DMS79 treated with DMSO at 0.1 percent for 48 hours (cell line): Measurements from ENCODE around the gene TRPC4.
"Not testable (repeated sequence)": the region's sequence is repeated elsewhere in the genome, so short reads cannot be mapped to it uniquely, and the experiment has no call there.

Experiments used
- DNase-seq: peaks from one replicate; lab custom pipeline; 2025; lab: John Stamatoyannopoulos, UW

The TRPC4 gene

GRCh38 chr13:37601648-37602440, 267.7 kb downstream of the TRPC4 start:
- no peak for DNase-seq

DNA sequence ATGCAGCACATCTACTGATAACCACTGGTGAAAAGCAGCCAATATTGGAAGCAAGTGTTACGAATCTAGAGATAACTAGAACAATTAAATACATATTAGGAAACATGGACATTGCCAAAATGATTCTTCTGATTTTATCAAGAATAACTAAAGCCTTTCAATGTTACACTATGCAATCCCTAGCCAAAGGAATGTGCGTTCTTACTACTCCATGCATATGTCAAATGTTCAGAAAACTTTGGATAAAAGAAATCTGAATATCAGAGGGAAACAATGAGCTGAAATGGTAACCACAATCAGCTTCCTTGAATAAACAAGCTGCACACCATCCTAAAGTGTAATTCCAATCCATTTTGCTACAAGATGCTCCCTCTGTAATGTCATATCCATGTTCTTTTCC, 270.1 kb downstream of the TRPC4 start:
- no peak for DNase-seq

- peak; percentile 70 for DNase-seq
Measured at GRCh38 chr13:37598597-37598996, 271.0 kb downstream of the TRPC4 start, which contains the start of gene POSTN. Gene POSTN, minus strand, starts transcription at chr13:37598768. Its CDS starts 42 bp downstream, at chr13:37598726.

- peak; percentile 76 for DNase-seq
Measured at GRCh38 chr13:37597477-37598025, 272.0 kb downstream of the TRPC4 start.

DNA sequence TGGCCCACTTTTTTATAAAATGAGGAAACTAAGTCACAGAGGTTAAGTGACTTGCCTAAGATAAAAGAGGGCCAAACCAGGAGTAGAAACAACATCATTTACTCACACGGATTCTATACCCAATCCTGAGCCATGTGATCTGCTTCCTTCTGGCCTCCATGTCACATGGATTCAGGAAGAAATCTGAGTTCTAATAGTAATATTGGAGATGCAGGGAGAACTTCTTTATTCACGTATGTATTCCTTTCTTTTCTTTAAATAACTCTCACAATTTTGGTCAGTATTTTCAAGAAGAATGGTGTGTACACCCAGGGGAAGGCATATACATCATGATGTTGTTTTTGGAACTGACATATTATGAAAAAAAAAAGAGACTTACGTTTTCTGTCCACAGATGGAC, 272.8 kb downstream of the TRPC4 start:
- no peak for DNase-seq

- no peak for DNase-seq
Measured at GRCh38 chr13:37595162-37595561, 274.4 kb downstream of the TRPC4 start.

DNA sequence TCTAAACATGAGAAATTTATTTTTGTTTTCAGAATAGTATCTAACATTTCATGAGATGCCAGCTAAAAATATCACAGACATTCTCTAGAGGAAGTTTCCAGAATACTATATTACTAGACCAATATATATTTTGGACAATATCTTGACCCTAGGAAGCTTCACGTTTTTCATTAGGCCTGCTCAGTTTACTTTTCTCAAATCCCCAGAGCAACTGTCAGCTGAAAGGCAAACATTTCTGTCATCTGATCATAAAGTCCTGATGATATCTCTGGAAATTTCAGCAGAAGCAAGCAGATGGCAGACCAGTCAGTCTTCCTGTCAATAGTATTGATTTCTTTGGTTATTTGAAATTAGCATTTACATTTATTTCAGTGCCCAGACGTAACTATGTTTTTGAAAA, 275.0 kb downstream of the TRPC4 start:
- no peak for DNase-seq

DNA sequence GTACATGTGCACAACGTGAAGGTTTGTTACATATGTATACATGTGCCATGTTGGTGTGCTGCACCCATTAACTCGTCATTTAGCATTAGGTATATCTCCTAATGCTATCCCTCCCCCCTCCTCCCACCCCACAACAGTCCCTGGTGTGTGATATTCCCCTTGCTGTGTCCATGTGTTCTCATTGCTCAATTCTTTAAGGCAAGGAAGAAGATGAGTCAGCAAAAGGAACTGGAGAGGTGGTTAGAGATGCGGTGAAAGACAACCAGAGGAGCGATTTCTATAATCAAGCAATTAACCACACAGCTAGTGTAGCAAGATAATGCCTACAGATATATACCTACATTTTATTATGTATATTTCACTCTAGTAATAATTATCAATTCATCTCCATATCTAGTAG, 280.2 kb downstream of the TRPC4 start:
- not testable (repeated sequence) for DNase-seq

- no peak for DNase-seq
Measured at GRCh38 chr13:37587236-37587635, 282.3 kb downstream of the TRPC4 start.
